ENCODE measurements around the gene IL1RL2.
A peak's percentile ranks its signal among the peaks of the same experiment; 100 is the strongest.

Gene IL1RL2

GRCh38 chr2:102238778-102239177 lies 52.0 kb downstream of the IL1RL2 start:
- DNase-seq (ENCODE audit: low spot score), result no peak

GRCh38 chr2:102239344-102239743 lies 52.5 kb downstream of the IL1RL2 start:
- no peak for DNase-seq (ENCODE audit: low spot score)

- peak; percentile 89 for DNase-seq (ENCODE audit: low spot score)
These were observed 54.0 kb downstream of the IL1RL2 start for GRCh38 chr2:102240640-102241370.

GRCh38 chr2:102241616-102242305 lies 54.9 kb downstream of the IL1RL2 start:
- DNase-seq (ENCODE audit: low spot score), result no peak

- no peak for DNase-seq (ENCODE audit: low spot score)
These were observed 58.7 kb downstream of the IL1RL2 start for GRCh38 chr2:102245266-102246151.

GRCh38 chr2:102250278-102250821 lies 63.5 kb downstream of the IL1RL2 start:
- no peak for DNase-seq (ENCODE audit: low spot score)

GRCh38 chr2:102251042-102251848 lies 64.4 kb downstream of the IL1RL2 start:
- DNase-seq (ENCODE audit: low spot score), result peak; percentile 64

GRCh38 chr2:102251849-102252203 lies 65.0 kb downstream of the IL1RL2 start:
- DNase-seq (ENCODE audit: low spot score), result no peak

GRCh38 chr2:102252236-102252635 lies 65.4 kb downstream of the IL1RL2 start:
- DNase-seq (ENCODE audit: low spot score), result no peak

- no peak for DNase-seq (ENCODE audit: low spot score)
These were observed 66.4 kb downstream of the IL1RL2 start for GRCh38 chr2:102253140-102253752.

- no peak for DNase-seq (ENCODE audit: low spot score)
These were observed 66.9 kb downstream of the IL1RL2 start for GRCh38 chr2:102253753-102254150.

GRCh38 chr2:102256276-102256675 lies 69.5 kb downstream of the IL1RL2 start:
- no peak for DNase-seq (ENCODE audit: low spot score)

GRCh38 chr2:102256874-102257462 lies 70.1 kb downstream of the IL1RL2 start:
- no peak for DNase-seq (ENCODE audit: low spot score)

GRCh38 chr2:102258025-102258385 lies 71.2 kb downstream of the IL1RL2 start:
- DNase-seq (ENCODE audit: low spot score), result no peak

- DNase-seq (ENCODE audit: low spot score), result peak; percentile 63
These were observed 71.7 kb downstream of the IL1RL2 start for GRCh38 chr2:102258386-102259074.

GRCh38 chr2:102261467-102262135 lies 74.8 kb downstream of the IL1RL2 start:
- DNase-seq (ENCODE audit: low spot score), result no peak

- DNase-seq (ENCODE audit: low spot score), result no peak
These were observed 75.7 kb downstream of the IL1RL2 start for GRCh38 chr2:102262216-102263129.

- DNase-seq (ENCODE audit: low spot score), result no peak
These were observed 78.1 kb downstream of the IL1RL2 start for GRCh38 chr2:102264952-102265351.

GRCh38 chr2:102266204-102266603 lies 79.4 kb downstream of the IL1RL2 start:
- DNase-seq (ENCODE audit: low spot score), result no peak

Data from CD4-positive, alpha-beta T cell treated with Interleukin-2 at 100 ng/mL for 4 hours (primary cell).